Measurements from ENCODE around the gene KIR2DL1. TPM values are rescaled to one million over a fixed set of nuclear protein-coding genes. Genes with fewer than 3 reads are reported as not detected.
"Not testable (repeated sequence)": the region's sequence is repeated elsewhere in the genome, so short reads cannot be mapped to it uniquely, and the experiment has no call there.

The KIR2DL1 gene
- not detected in 2 replicates for total RNA-seq

- not testable (repeated sequence) for DNase-seq (ENCODE audit: low read depth in 2 of 2)
Measured at GRCh38 chr19:54769646-54770045, at the start of gene KIR2DL1. KIR2DL1 (plus strand) TSS chr19:54769793; CDS start chr19:54769851, 58 bp downstream.

GRCh38 chr19:54724142-54724541, 45.5 kb upstream of the KIR2DL1 start, which contains the start of gene KIR3DL3:
KIR3DL3 (plus strand) TSS chr19:54724442; CDS start chr19:54724497, 55 bp downstream.
- DNase-seq (ENCODE audit: low read depth in 2 of 2): no peak

- no peak for DNase-seq (ENCODE audit: low read depth in 2 of 2)
Measured at GRCh38 chr19:54724644-54725043, 44.9 kb upstream of the KIR2DL1 start.

GRCh38 chr19:54725321-54725720, 44.3 kb upstream of the KIR2DL1 start:
- no peak for DNase-seq (ENCODE audit: low read depth in 2 of 2)

- no peak for DNase-seq (ENCODE audit: low read depth in 2 of 2)
Measured at GRCh38 chr19:54727562-54727961, 42.0 kb upstream of the KIR2DL1 start.

- DNase-seq (ENCODE audit: low read depth in 2 of 2): no peak
Measured at GRCh38 chr19:54728167-54728566, 41.4 kb upstream of the KIR2DL1 start.

GRCh38 chr19:54729416-54730188, 40.0 kb upstream of the KIR2DL1 start:
- no peak for DNase-seq (ENCODE audit: low read depth in 2 of 2)

- DNase-seq (ENCODE audit: low read depth in 2 of 2): no peak
Measured at GRCh38 chr19:54731191-54731590, 38.4 kb upstream of the KIR2DL1 start.

GRCh38 chr19:54738306-54738705, 31.3 kb upstream of the KIR2DL1 start, which contains the start of gene KIR2DL3:
KIR2DL3 (plus strand) TSS chr19:54738513; CDS start chr19:54738546, 33 bp downstream.
- not testable (repeated sequence) for DNase-seq (ENCODE audit: low read depth in 2 of 2)

GRCh38 chr19:54738715-54739114, 30.9 kb upstream of the KIR2DL1 start:
- no peak for DNase-seq (ENCODE audit: low read depth in 2 of 2)

GRCh38 chr19:54739587-54740497, 29.8 kb upstream of the KIR2DL1 start:
- DNase-seq (ENCODE audit: low read depth in 2 of 2): no peak

GRCh38 chr19:54741950-54742349, 27.6 kb upstream of the KIR2DL1 start:
- not testable (repeated sequence) for DNase-seq (ENCODE audit: low read depth in 2 of 2)

- DNase-seq (ENCODE audit: low read depth in 2 of 2): not testable (repeated sequence)
Measured at GRCh38 chr19:54744080-54744479, 25.5 kb upstream of the KIR2DL1 start.

GRCh38 chr19:54747614-54748322, 21.8 kb upstream of the KIR2DL1 start:
- DNase-seq (ENCODE audit: low read depth in 2 of 2): not testable (repeated sequence)

- not testable (repeated sequence) for DNase-seq (ENCODE audit: low read depth in 2 of 2)
Measured at GRCh38 chr19:54750276-54750675, 19.3 kb upstream of the KIR2DL1 start.

- DNase-seq (ENCODE audit: low read depth in 2 of 2): not testable (repeated sequence)
Measured at GRCh38 chr19:54756204-54757110, 13.1 kb upstream of the KIR2DL1 start.

GRCh38 chr19:54758577-54758976, 11.0 kb upstream of the KIR2DL1 start:
- DNase-seq (ENCODE audit: low read depth in 2 of 2): not testable (repeated sequence)

GRCh38 chr19:54764219-54764618, 5.4 kb upstream of the KIR2DL1 start:
- not testable (repeated sequence) for DNase-seq (ENCODE audit: low read depth in 2 of 2)

- DNase-seq (ENCODE audit: low read depth in 2 of 2): not testable (repeated sequence)
Measured at GRCh38 chr19:54766464-54766863, 3.1 kb upstream of the KIR2DL1 start.

- not testable (repeated sequence) for DNase-seq (ENCODE audit: low read depth in 2 of 2)
Measured at GRCh38 chr19:54770511-54770910, 918 bp downstream of the KIR2DL1 start.

All from dermis microvascular lymphatic vessel endothelial cell (primary cell).